K562 (cell line): ENCODE results near the gene ESPL1. TPM values are rescaled to one million over a fixed set of nuclear protein-coding genes. Genes with fewer than 3 reads are reported as not detected.
A peak's percentile ranks its signal among the peaks of the same experiment; 100 is the strongest.

Experiments
- ATAC-seq: fragments of 200-7000 bp; cut with Tn5 transposase; 3 replicates; pipeline ENCODE4 v1.9.1; 2020; ENCODE audit warnings: moderate library complexity
- BruUV-seq: library from RNA; stranded (reverse); fragments of 400-500 nt; replicated peaks from 2 replicates; lab custom pipeline; 2021; lab: Mats Ljungman, UMichigan
- CTCF ChIA-PET: fragments of 300-600 bp; formaldehyde crosslinking; extraction: SDS; loops from one replicate; lab custom pipeline; 2021; ENCODE audit warnings: low intra/inter-chr PET ratio; lab: Yijun Ruan, JAX
- POLR2A ChIA-PET: fragments of 300-600, 350-650 bp; sonication (Branson Sonifier 250); formaldehyde crosslinking; extraction: SDS; loops from one replicate; lab custom pipeline; 2021; ENCODE audit warnings: antibody characterized with exemption, inconsistent platforms; lab: Yijun Ruan, JAX
- DNase-seq, 4 experiments: peaks; one replicate each; pipeline versions ENCODE4 v3.0.0 to v3.0.0-alpha.2; 2011 to 2018; ENCODE audit warnings: low spot score in 3 of 4, mixed read lengths in 3 of 4; ENCODE audit errors: extremely low read depth in 1 of 4
- FAIRE-seq: peaks from 2 replicates; lab custom pipeline; 2011; peaks lifted over from hg19 to GRCh38; lab: Jason Lieb, UNC
- H2AFZ ChIP-seq: 2 replicates; pipeline ENCODE4 v1.6.0; 2011; ENCODE audit warnings: low read depth, low read length, control low read depth, inconsistent platforms
- H3K27ac ChIP-seq: fragments of 200-600 bp; 3 replicates; pipeline ENCODE4 v1.8.0; 2011; ENCODE audit warnings: low read depth, mild to moderate bottlenecking, control low read depth, inconsistent platforms, low read length, moderate library complexity, mixed read lengths; ENCODE audit errors: extremely low read depth
- H3K27me3 ChIP-seq, 2 experiments: fragments of 300-600 bp in 1 of 2; 2 replicates in 1 of 2; 3 replicates in 1 of 2; pipeline versions ENCODE4 v1.6.0 to v1.8.0; 2011; ENCODE audit warnings: inconsistent platforms in 2 of 2, low read length in 2 of 2, mild to moderate bottlenecking in 1 of 2, mixed read lengths in 1 of 2, moderate library complexity in 1 of 2; ENCODE audit not compliant: control insufficient read depth in 2 of 2, insufficient read depth in 2 of 2
- H3K36me3 ChIP-seq: fragments of 300-600 bp; 3 replicates; pipeline ENCODE4 v1.8.0; 2011; ENCODE audit warnings: mild to moderate bottlenecking, low read length, inconsistent platforms; ENCODE audit not compliant: control insufficient read depth, insufficient read depth
- H3K4me1 ChIP-seq, 2 experiments: fragments of 200-600 bp in 1 of 2; replicated peaks in 1 of 2; 2 replicates in 1 of 2; 3 replicates in 1 of 2; pipeline versions ENCODE4 v1.5.1 to v1.8.0; 2011; ENCODE audit warnings: inconsistent platforms in 2 of 2, low read length in 2 of 2, mild to moderate bottlenecking in 1 of 2, mixed read lengths in 1 of 2, moderate library complexity in 1 of 2; ENCODE audit not compliant: control insufficient read depth in 2 of 2, insufficient read depth in 2 of 2
- H3K4me2 ChIP-seq: 2 replicates; pipeline ENCODE4 v1.6.1; 2011; ENCODE audit warnings: low read length, control low read depth, inconsistent platforms, mixed read lengths; ENCODE audit not compliant: insufficient read depth
- H3K4me3 ChIP-seq: fragments of 200-600 bp; sonication (generic), shearing (Covaris generic); 2 replicates; pipeline ENCODE4 v1.5.1; 2016; ENCODE audit warnings: control low read depth, inconsistent platforms
- H3K79me2 ChIP-seq: fragments of 200-600 bp; 3 replicates; pipeline ENCODE4 v1.8.0; 2011; ENCODE audit warnings: low read length, inconsistent platforms; ENCODE audit not compliant: control insufficient read depth, insufficient read depth
- H3K9ac ChIP-seq, 2 experiments: 2 replicates each; pipeline versions ENCODE4 v1.6.0 to v1.6.1; 2011; ENCODE audit warnings: low read depth in 2 of 2, low read length in 2 of 2, control low read depth in 1 of 2, inconsistent platforms in 1 of 2, mild to moderate bottlenecking in 1 of 2, mixed read lengths in 1 of 2; ENCODE audit not compliant: insufficient read depth in 1 of 2
- H3K9me1 ChIP-seq: one replicate; pipeline ENCODE4 v1.6.0; 2011; ENCODE audit warnings: inconsistent platforms, mild to moderate bottlenecking, low read length, moderate library complexity; ENCODE audit not compliant: control insufficient read depth, insufficient read depth
- H3K9me3 ChIP-seq: replicated peaks from 2 replicates; pipeline ENCODE4 v1.5.1; 2011; ENCODE audit warnings: low read depth, low read length, inconsistent platforms; ENCODE audit not compliant: control insufficient read depth, insufficient read depth
- H4K20me1 ChIP-seq: replicated peaks from 2 replicates; pipeline ENCODE4 v1.6.1; 2011; ENCODE audit warnings: low read length, inconsistent platforms, mixed read lengths; ENCODE audit not compliant: control insufficient read depth, insufficient read depth
- CBX8 ChIP-seq: fragments of 200-600 bp; sonication (generic); IDR thresholded peaks from 2 replicates; pipeline ENCODE4 v1.6.1; 2012; ENCODE audit warnings: borderline replicate concordance, mixed run types, low read depth, mild to moderate bottlenecking, moderate library complexity, mixed read lengths, low read length, control low read depth, inconsistent platforms; ENCODE audit not compliant: poor library complexity, severe bottlenecking; ENCODE audit errors: extremely low read depth
- NFIX ChIP-seq: fragments of 250-450 bp; sonication (Bioruptor Pico); IDR thresholded peaks from 2 replicates; pipeline ENCODE4 v1.4.0; 2020; ENCODE audit warnings: low read depth, mild to moderate bottlenecking, moderate library complexity
- NR2C1 ChIP-seq, 2 experiments: fragments of 450-650 bp; IDR thresholded peaks; 2 replicates each; pipeline ENCODE4 v1.6.1; 2017; ENCODE audit warnings: mild to moderate bottlenecking in 2 of 2, antibody characterized with exemption in 1 of 2, inconsistent platforms in 1 of 2, missing compliant biosample characterization in 1 of 2, missing genetic modification characterization in 1 of 2
- PHB ChIP-seq: fragments of 250-450 bp; sonication (Bioruptor Pico); IDR thresholded peaks from 2 replicates; pipeline ENCODE4 v1.5.0; 2021
- PRDM10 ChIP-seq: fragments of 450-650 bp; IDR thresholded peaks from 2 replicates; pipeline ENCODE4 v1.6.1; 2018; ENCODE audit not compliant: partially characterized antibody
- RFX1 ChIP-seq: fragments of 450-650 bp; IDR thresholded peaks from 2 replicates; pipeline ENCODE4 v1.6.1; 2016; ENCODE audit warnings: mild to moderate bottlenecking, moderate library complexity
- WGBS: fragments of 100-300 bp; shearing (Covaris generic); methylation state at CpG from one replicate; pipeline ENCODE4 v1.1.6; 2016; ENCODE audit warnings: low coverage, mixed read lengths; ENCODE audit not compliant: insufficient coverage; ENCODE audit errors: missing lambda C conversion rate; 5-methylcytosine and 5-hydroxymethylcytosine counted together
- in situ Hi-C: fragments of 300-500 bp; cut with MboI; formaldehyde crosslinking; loops from 4 replicates; pipeline ENCODE4 v1.15.0; 2018; ENCODE audit warnings: inconsistent platforms, mixed read lengths
- intact Hi-C: fragments of 100-400 bp; cut with micrococcal nuclease; formaldehyde crosslinking; loops from 2 replicates; pipeline ENCODE4 v1.14.2; 2022
- polyA plus RNA-seq, 8 experiments: library from polyadenylated mRNA; depleted of rRNA in 4 of 8; stranded (reverse) in 5 of 8; unstranded in 3 of 8; fragments of >200 nt; fragmentation: Nextera tagmentation in 2 of 8; fragmentation: Illumina TruSeq in 1 of 8; extraction: Ambion mirVana in 2 of 8; extraction: Trizol in 1 of 8; gene quantifications; 2 replicates each; pipeline versions ENCODE4 v1.2.1 to v1.2.3, GENCODE V29; 2011 to 2014; ENCODE audit warnings: inconsistent platforms in 1 of 8, missing spikeins in 1 of 8
- total RNA-seq, 7 experiments: library from RNA; depleted of rRNA in 6 of 7; stranded (reverse); fragments of >200 nt in 6 of 7; fragmentation: Illumina TruSeq in 2 of 7; extraction: Trizol in 2 of 7; gene quantifications; 2 replicates each; pipeline versions ENCODE4 v1.2.1 to v1.2.3, GENCODE V29; 2011 to 2021; ENCODE audit warnings: low replicate concordance in 1 of 7
- TF ChIP-seq, protein P1 (sequence below), 2 experiments: IDR thresholded peaks; 2 replicates each; pipeline ENCODE4 v1.6.1; 2012; ENCODE audit warnings: improper control_type of control experiment in 2 of 2, low read depth in 2 of 2, low read length in 2 of 2, borderline replicate concordance in 1 of 2

The ESPL1 gene
- total and polyA plus RNA-seq, 9 of the 15 experiments (the other 6 are each of a cell fraction or from before 2014, with no cell fraction given): 1.2 to 55.0 (median 18.7) TPM

DNA sequence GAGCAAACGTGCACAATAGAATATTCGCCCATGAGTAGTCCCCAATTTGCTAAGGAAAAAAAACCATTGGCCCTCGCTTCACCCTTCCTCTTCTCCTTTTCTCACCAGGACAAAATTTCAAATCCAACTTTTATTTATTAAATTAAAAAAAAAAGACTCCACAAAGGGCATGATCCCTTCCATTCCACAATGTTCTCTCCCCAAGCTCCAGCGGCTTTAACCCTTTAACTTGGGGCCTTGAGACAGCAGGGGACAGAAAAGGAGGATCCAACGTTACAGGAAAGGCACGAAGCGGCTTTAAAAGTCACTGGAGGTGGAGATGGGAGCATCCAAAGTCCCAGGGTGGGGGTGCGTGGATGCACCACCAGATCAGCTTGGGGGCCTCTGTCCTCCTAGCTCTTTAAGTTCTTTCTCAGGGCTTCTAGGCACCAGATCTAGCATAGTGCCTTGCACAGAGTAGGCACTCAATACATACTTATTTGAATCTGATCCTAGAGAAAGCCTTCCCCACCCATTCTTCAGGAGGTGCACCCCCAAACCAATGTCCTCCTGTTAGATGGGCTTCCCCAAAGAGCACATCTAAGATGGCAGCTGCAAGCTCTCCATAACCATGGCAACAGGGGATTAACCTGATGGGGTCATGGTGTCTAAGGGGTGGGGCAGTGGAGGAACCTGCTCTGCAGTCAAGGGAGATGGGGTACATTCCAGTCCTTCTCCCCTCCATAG, 58.5 kb downstream of the ESPL1 start:
- intact Hi-C loops (loop anchor here (10.0 kb wide), 1 partner anchor 98 kb away; the partner anchor contains the start of gene AMHR2), in situ Hi-C loops (loop anchor here (10.0 kb wide), 1 partner anchor 178 kb away; the partner anchor contains the start of genes NPFF and TARBP2)
- H3K79me2 ChIP-seq: no peaks in the 10 kb centered on the region
- no peaks in the 10 kb centered on the region for H3K36me3 ChIP-seq
- H3K27me3 ChIP-seq: no peaks in the 10 kb centered on the region
- BruUV-seq: no TSS peak
- H4K20me1 ChIP-seq: no peaks in the 10 kb centered on the region
- POLR2A ChIA-PET: interaction anchor here (0.6 to 2.4 kb wide), 9 partner anchors 8 to 183 kb away, joined by 3 to 10 read pairs (median 4); no protein-coding TSS in a partner anchor
- TF ChIP-seq RFX1 (peak; percentile 81), PRDM10 (peak; percentile 92), NR2C1 (IDR thresholded peaks at IDR 0.05) (no peak), NR2C1 (tag; IDR thresholded peaks at IDR 0.05) (no peak), CBX8 (no peak), PHB (CRISPR knock-in tag) (no peak), NFIX (CRISPR knock-in tag) (no peak)
- TF ChIP-seq, protein P1, sequence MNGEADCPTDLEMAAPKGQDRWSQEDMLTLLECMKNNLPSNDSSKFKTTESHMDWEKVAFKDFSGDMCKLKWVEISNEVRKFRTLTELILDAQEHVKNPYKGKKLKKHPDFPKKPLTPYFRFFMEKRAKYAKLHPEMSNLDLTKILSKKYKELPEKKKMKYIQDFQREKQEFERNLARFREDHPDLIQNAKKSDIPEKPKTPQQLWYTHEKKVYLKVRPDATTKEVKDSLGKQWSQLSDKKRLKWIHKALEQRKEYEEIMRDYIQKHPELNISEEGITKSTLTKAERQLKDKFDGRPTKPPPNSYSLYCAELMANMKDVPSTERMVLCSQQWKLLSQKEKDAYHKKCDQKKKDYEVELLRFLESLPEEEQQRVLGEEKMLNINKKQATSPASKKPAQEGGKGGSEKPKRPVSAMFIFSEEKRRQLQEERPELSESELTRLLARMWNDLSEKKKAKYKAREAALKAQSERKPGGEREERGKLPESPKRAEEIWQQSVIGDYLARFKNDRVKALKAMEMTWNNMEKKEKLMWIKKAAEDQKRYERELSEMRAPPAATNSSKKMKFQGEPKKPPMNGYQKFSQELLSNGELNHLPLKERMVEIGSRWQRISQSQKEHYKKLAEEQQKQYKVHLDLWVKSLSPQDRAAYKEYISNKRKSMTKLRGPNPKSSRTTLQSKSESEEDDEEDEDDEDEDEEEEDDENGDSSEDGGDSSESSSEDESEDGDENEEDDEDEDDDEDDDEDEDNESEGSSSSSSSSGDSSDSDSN (IDR thresholded peaks at IDR 0.05; ENCODE audit: borderline replicate concordance in 1 of 2, low read depth in 2 of 2, low read length in 2 of 2): no peak
- no peak overlapping the region for H3K27ac ChIP-seq
- H3K4me2 ChIP-seq: no peak overlapping the region
- H3K9me3 ChIP-seq: no peaks in the 10 kb centered on the region
- 73% methylated on average over 8 of the region's 8 CpGs for WGBS
- FAIRE-seq (no peak), ATAC-seq (no peak), DNase-seq (peak in 1 of 4 experiments; percentile 28)
- CTCF ChIA-PET: interaction anchor here (0.7 to 1.7 kb wide), 5 partner anchors 8 to 287 kb away, joined by 3 to 11 read pairs (median 4); no protein-coding TSS in a partner anchor
- no peak overlapping the region for H3K9ac ChIP-seq
- no peak overlapping the region for H2AFZ ChIP-seq
- no peak overlapping the region for H3K4me3 ChIP-seq
- H3K4me1 ChIP-seq: peaks cover 26 to 55% of the 10 kb centered on the region in 2 experiments
- H3K9me1 ChIP-seq: no peaks in the 10 kb centered on the region
